ENCODE results near the gene EPG5. TPM values are rescaled to one million over a fixed set of nuclear protein-coding genes. Genes with fewer than 3 reads are reported as not detected.

EPG5 gene
- total RNA-seq, 1 donor from 2014 or later: 38.3 TPM

GRCh38 chr18:45843019-45843418 is 124.1 kb downstream of the EPG5 start:
- intact Hi-C loops (cut with micrococcal nuclease): no loop called here
- Mint-ChIP-seq H3K36me3 (ENCODE audit: low read depth) (no peaks in the 10 kb centered on the region), H3K27me3 (peaks cover 25% of the 10 kb centered on the region), H3K9me3 (no peaks in the 10 kb centered on the region), H3K4me1 (peaks cover 5% of the 10 kb centered on the region), H3K27ac (no peak overlapping the region), H3K4me3 (no peak overlapping the region)
- no peak for ATAC-seq (ENCODE audit: low read depth)
- ChIA-PET POLR2A (no interaction called here), CTCF (no interaction called here)
- DNase-seq: no peak
- no peak for TF ChIP-seq CTCF (IDR thresholded peaks at IDR 0.05)

GRCh38 chr18:45841765-45842442 is 125.2 kb downstream of the EPG5 start:
- H3K9me3 Mint-ChIP-seq: no peaks in the 10 kb centered on the region
- no peak for TF ChIP-seq CTCF (IDR thresholded peaks at IDR 0.05)
- H3K27me3 Mint-ChIP-seq: peaks cover 29% of the 10 kb centered on the region
- intact Hi-C loops (cut with micrococcal nuclease): no loop called here
- no peak overlapping the region for H3K4me3 Mint-ChIP-seq
- POLR2A ChIA-PET: no interaction called here
- DNase-seq: no peak
- H3K36me3 Mint-ChIP-seq (ENCODE audit: low read depth): no peaks in the 10 kb centered on the region
- CTCF ChIA-PET: no interaction called here
- H3K27ac Mint-ChIP-seq: no peak overlapping the region
- H3K4me1 Mint-ChIP-seq: peaks cover 8% of the 10 kb centered on the region
- ATAC-seq (ENCODE audit: low read depth): no peak

GRCh38 chr18:45841060-45841764 is 125.9 kb downstream of the EPG5 start:
- Mint-ChIP-seq H3K4me1 (peaks cover 10% of the 10 kb centered on the region), H3K9me3 (no peaks in the 10 kb centered on the region), H3K36me3 (ENCODE audit: low read depth) (no peaks in the 10 kb centered on the region), H3K27ac (no peak overlapping the region), H3K4me3 (no peak overlapping the region), H3K27me3 (peaks cover 36% of the 10 kb centered on the region)
- intact Hi-C loops (cut with micrococcal nuclease): no loop called here
- ATAC-seq (ENCODE audit: low read depth): no peak
- ChIA-PET CTCF (no interaction called here), POLR2A (no interaction called here)
- no peak for TF ChIP-seq CTCF (IDR thresholded peaks at IDR 0.05)
- DNase-seq: no peak

- CTCF ChIA-PET: interaction anchor here (1.0 to 1.5 kb wide), 3 partner anchors 41 to 174 kb away, joined by 3 to 7 read pairs (median 3); no protein-coding TSS in a partner anchor
- no peak overlapping the region for H3K4me3 Mint-ChIP-seq
- peaks cover 49% of the 10 kb centered on the region for H3K27me3 Mint-ChIP-seq
- H3K9me3 Mint-ChIP-seq: no peaks in the 10 kb centered on the region
- no peak for TF ChIP-seq CTCF (IDR thresholded peaks at IDR 0.05)
- intact Hi-C loops (cut with micrococcal nuclease): loop anchor here (2.0 to 5.0 kb wide), 2 partner anchors 39 to 172 kb away; no protein-coding TSS in a partner anchor
- no peak for DNase-seq
- POLR2A ChIA-PET: no interaction called here
- no peak overlapping the region for H3K27ac Mint-ChIP-seq
- peak; percentile 40 for ATAC-seq (ENCODE audit: low read depth)
- H3K4me1 Mint-ChIP-seq: peaks cover 10% of the 10 kb centered on the region
- no peaks in the 10 kb centered on the region for H3K36me3 Mint-ChIP-seq (ENCODE audit: low read depth)
Measured at GRCh38 chr18:45839414-45840395, 127.4 kb downstream of the EPG5 start.

Measured in activated B cell treated with CpG ODN at 0.5 μM for 24 hours (primary cell).